GM12864 (cell line): Measurements from ENCODE around the gene DUOX1.

Experiments
- DNase-seq: peaks from one replicate; pipeline ENCODE4 v3.0.0-alpha.2; 2011; ENCODE audit warnings: low read depth
- H3K4me3 ChIP-seq: 2 replicates; pipeline ENCODE4 v1.5.1; 2011; ENCODE audit warnings: mild to moderate bottlenecking, low read depth, low read length, control low read depth
- CTCF ChIP-seq: IDR thresholded peaks from 2 replicates; pipeline ENCODE4 v1.5.1; 2011; ENCODE audit warnings: low read depth, mild to moderate bottlenecking, moderate library complexity, low read length, control low read depth, inconsistent platforms; ENCODE audit errors: missing control alignments

DUOX1 gene

GRCh38 chr15:45155739-45156138 is 25.9 kb downstream of the DUOX1 start:
- TF ChIP-seq CTCF, result no peak
- no peak for DNase-seq
- no peak overlapping the region for H3K4me3 ChIP-seq

GRCh38 chr15:45156744-45157455 is 27.1 kb downstream of the DUOX1 start:
- DNase-seq, result no peak
- TF ChIP-seq CTCF, result no peak
- no peak overlapping the region for H3K4me3 ChIP-seq

- no peak for DNase-seq
- TF ChIP-seq CTCF, result no peak
- H3K4me3 ChIP-seq, result no peak overlapping the region
Observed at GRCh38 chr15:45157974-45158373, 28.2 kb downstream of the DUOX1 start.

- no peak for DNase-seq
- no peak for TF ChIP-seq CTCF
- H3K4me3 ChIP-seq, result no peak overlapping the region
Observed at GRCh38 chr15:45161666-45162065, 31.9 kb downstream of the DUOX1 start.

GRCh38 chr15:45162771-45163507 is 33.1 kb downstream of the DUOX1 start:
- peak; percentile 95 for TF ChIP-seq CTCF
- no peak overlapping the region for H3K4me3 ChIP-seq

GRCh38 chr15:45163508-45163856 is 33.7 kb downstream of the DUOX1 start:
- TF ChIP-seq CTCF, result no peak

More at GRCh38 chr15:45162771-45163507, 33.1 kb downstream of the DUOX1 start:
- peak; percentile 24 for DNase-seq

More at GRCh38 chr15:45163508-45163856, 33.7 kb downstream of the DUOX1 start:
- no peak overlapping the region for H3K4me3 ChIP-seq
- no peak for DNase-seq
